Duodenal mucosa (tissue), 2 donors: Measurements from ENCODE around the gene MGLL.

ENCODE experiments used
- H3K27ac ChIP-seq: one replicate; pipeline ENCODE4 v1.7.0; 2013; ENCODE audit warnings: low read depth, low read length
- H3K27me3 ChIP-seq, 2 donors: one replicate each; pipeline ENCODE4 v1.7.0; 2013; ENCODE audit warnings: low read length in 2 of 2, control low read depth in 1 of 2; ENCODE audit not compliant: insufficient read depth in 2 of 2, control insufficient read depth in 1 of 2
- H3K36me3 ChIP-seq, 2 donors: one replicate each; pipeline ENCODE4 v1.7.0; 2013; ENCODE audit warnings: low read length in 2 of 2, control low read depth in 1 of 2; ENCODE audit not compliant: insufficient read depth in 2 of 2, control insufficient read depth in 1 of 2
- H3K4me1 ChIP-seq, 2 donors: one replicate each; pipeline ENCODE4 v1.7.0; 2013; ENCODE audit warnings: low read length in 2 of 2, control low read depth in 1 of 2; ENCODE audit not compliant: insufficient read depth in 2 of 2, control insufficient read depth in 1 of 2
- H3K4me3 ChIP-seq, 2 donors: one replicate each; pipeline ENCODE4 v1.7.0; 2013; ENCODE audit warnings: low read length in 2 of 2, low read depth in 1 of 2
- H3K9ac ChIP-seq, 2 donors: one replicate each; pipeline ENCODE4 v1.7.0; 2013; ENCODE audit warnings: low read length in 2 of 2, low read depth in 1 of 2
- H3K9me3 ChIP-seq, 2 donors: one replicate each; pipeline ENCODE4 v1.7.0; 2013; ENCODE audit warnings: low read length in 2 of 2, control low read depth in 1 of 2; ENCODE audit not compliant: control insufficient read depth in 1 of 2

The MGLL gene

DNA sequence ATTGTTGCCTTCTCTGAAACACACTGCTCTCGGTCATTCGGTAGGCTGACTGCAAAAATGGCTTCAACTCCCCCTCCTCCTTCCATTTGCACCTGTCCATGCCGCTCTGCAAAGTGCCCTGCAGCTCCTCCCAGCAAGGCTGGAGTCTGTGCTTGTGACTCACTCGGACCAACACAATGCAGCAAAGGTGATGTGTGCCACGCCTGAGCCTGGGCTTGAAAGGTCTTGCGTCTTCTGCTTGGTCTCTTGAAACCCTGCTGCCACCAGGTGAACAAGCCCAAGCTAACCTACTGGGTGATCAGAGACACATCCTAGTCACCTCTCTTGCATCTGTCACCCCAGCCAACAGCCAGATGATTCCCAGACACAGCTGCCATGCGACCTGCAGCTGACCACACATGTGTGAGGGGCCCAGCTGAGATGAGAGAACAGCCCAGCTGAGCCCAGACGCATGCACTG, 71.1 kb downstream of the MGLL start:
- H3K4me1 ChIP-seq = peaks cover 54 to 57% of the 10 kb centered on the region in 2 donors
- H3K27ac ChIP-seq = no peak overlapping the region
- no peaks in the 10 kb centered on the region for H3K9me3 ChIP-seq
- no peak overlapping the region for H3K9ac ChIP-seq
- H3K4me3 ChIP-seq = no peak overlapping the region
- no peaks in the 10 kb centered on the region for H3K36me3 ChIP-seq
- no peaks in the 10 kb centered on the region for H3K27me3 ChIP-seq

DNA sequence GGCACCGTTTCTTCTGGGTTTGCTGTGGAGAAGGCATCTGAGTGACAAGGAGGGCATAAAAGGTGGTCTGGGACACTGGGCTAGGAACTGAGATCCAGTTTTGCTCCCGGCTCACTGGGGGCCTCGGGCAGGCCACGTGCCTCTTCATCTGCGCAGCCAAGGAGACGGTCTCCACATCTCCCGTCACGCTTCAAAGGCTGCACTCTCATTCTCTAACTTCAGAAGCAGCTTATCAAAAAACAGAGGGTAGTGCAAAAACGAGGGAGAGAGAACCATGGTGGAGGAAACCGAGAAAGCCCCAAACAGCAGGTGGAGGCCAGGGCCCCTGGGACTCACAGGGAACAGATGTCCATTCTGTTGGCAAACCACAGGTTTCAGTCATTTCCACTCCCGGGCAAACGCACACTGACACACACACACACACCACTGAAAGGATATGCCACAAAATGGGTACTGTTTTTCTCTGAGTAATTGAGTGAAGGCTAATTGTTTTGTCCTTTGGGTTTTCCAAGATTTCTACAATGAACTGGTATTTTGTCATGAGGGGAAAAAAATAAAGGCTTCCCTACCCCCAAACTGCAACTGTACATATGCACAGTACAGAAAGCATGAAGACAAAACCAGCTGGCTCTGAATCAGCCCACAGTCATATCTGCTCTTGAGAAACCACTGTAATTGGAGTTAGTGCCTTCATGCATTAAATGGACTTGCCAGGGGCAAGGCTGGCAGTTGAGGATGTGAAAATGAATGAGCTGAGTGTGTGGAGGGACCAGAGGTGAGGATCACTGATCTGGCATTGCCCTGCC, 71.9 kb downstream of the MGLL start:
- Histone ChIP-seq H3K9ac (no peak overlapping the region), H3K36me3 (no peaks in the 10 kb centered on the region), H3K27ac (no peak overlapping the region), H3K27me3 (no peaks in the 10 kb centered on the region), H3K9me3 (no peaks in the 10 kb centered on the region), H3K4me1 (peaks cover 56 to 65% of the 10 kb centered on the region in 2 donors), H3K4me3 (no peak overlapping the region)

GRCh38 chr3:127749787-127750225, 72.5 kb downstream of the MGLL start:
- Histone ChIP-seq H3K27me3 (no peaks in the 10 kb centered on the region), H3K9me3 (no peaks in the 10 kb centered on the region), H3K4me3 (no peak overlapping the region), H3K9ac (no peak overlapping the region), H3K27ac (no peak overlapping the region), H3K36me3 (no peaks in the 10 kb centered on the region), H3K4me1 (peaks cover 53 to 66% of the 10 kb centered on the region in 2 donors)

DNA sequence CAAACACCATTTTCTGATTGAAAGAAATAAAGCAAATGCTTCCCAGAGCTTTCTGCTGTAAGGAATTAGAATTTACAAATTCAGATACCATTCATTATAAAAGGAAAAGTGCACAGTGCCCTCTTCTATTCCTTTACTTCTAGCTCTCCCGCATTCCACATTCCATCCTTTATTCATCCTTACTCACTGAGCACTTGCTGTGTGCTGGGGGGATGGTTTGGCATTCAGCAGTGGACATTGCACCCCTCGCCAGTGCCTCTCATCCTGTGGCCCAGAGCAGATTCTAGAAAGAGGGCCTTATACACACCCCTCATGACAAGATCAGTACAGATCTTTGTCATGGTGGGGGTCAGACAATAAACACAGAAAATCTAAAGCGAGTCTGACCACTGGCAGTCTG, 73.0 kb downstream of the MGLL start:
- H3K4me1 ChIP-seq = peaks cover 52 to 64% of the 10 kb centered on the region in 2 donors
- no peak overlapping the region for H3K4me3 ChIP-seq
- H3K36me3 ChIP-seq = no peaks in the 10 kb centered on the region
- H3K27ac ChIP-seq = no peak overlapping the region
- H3K27me3 ChIP-seq = no peaks in the 10 kb centered on the region
- H3K9me3 ChIP-seq = no peaks in the 10 kb centered on the region
- no peak overlapping the region for H3K9ac ChIP-seq

GRCh38 chr3:127748754-127749327, 73.5 kb downstream of the MGLL start:
- no peaks in the 10 kb centered on the region for H3K36me3 ChIP-seq
- no peaks in the 10 kb centered on the region for H3K27me3 ChIP-seq
- H3K27ac ChIP-seq = no peak overlapping the region
- no peak overlapping the region for H3K9ac ChIP-seq
- H3K4me1 ChIP-seq = peaks cover 47 to 58% of the 10 kb centered on the region in 2 donors
- H3K4me3 ChIP-seq = no peak overlapping the region
- no peaks in the 10 kb centered on the region for H3K9me3 ChIP-seq

DNA sequence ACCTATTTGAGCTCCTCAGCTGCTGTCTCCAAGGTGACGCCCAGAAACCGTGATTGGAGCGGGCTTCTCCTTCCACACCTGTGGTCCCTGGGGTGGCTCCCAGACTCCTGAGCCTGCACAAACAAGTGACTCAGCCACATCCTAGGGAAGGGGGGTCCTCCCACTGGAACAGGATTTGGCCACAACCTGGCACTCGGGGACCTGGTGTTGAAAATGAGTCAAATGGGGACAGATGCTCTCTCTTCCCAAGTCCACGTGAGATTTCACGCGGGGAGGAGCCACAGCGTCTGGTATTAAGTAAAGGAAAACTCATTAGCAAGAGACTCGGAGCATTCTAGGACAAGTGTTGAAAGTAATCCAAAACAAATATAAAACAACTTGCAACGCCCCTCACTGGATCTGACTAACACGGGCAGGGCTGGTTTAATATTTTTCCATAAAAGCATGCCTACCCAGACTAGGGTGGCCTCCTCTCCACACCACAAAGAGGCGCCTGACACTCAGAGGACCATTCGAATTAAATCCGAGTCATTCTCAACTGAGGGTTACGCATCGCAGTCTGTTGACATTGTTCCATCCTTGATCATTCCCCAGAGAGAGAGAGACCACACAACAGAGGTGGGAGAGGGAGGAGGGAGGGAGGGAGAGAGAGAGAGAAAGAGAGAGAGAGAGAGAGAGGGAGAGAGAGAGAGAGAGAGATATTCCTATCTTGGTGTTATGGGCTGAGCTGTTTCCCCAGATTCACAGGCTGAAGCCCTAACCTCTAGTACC, 74.4 kb downstream of the MGLL start:
- H3K4me1 ChIP-seq = peaks cover 44 to 56% of the 10 kb centered on the region in 2 donors
- no peak overlapping the region for H3K9ac ChIP-seq
- H3K27me3 ChIP-seq = no peaks in the 10 kb centered on the region
- no peaks in the 10 kb centered on the region for H3K9me3 ChIP-seq
- H3K27ac ChIP-seq = no peak overlapping the region
- no peaks in the 10 kb centered on the region for H3K36me3 ChIP-seq
- no peak overlapping the region for H3K4me3 ChIP-seq

GRCh38 chr3:127747066-127747465, 75.2 kb downstream of the MGLL start:
- no peak overlapping the region for H3K4me3 ChIP-seq
- H3K9ac ChIP-seq = no peak overlapping the region
- H3K27me3 ChIP-seq = no peaks in the 10 kb centered on the region
- no peaks in the 10 kb centered on the region for H3K9me3 ChIP-seq
- H3K36me3 ChIP-seq = no peaks in the 10 kb centered on the region
- H3K27ac ChIP-seq = peak overlapping the region; percentile 26
- H3K4me1 ChIP-seq = peaks cover 44 to 56% of the 10 kb centered on the region in 2 donors

GRCh38 chr3:127746400-127747057, 75.8 kb downstream of the MGLL start:
- Histone ChIP-seq H3K27me3 (no peaks in the 10 kb centered on the region), H3K4me3 (no peak overlapping the region), H3K36me3 (no peaks in the 10 kb centered on the region), H3K9me3 (no peaks in the 10 kb centered on the region), H3K27ac (no peak overlapping the region), H3K9ac (no peak overlapping the region), H3K4me1 (peaks cover 44 to 56% of the 10 kb centered on the region in 2 donors)

DNA sequence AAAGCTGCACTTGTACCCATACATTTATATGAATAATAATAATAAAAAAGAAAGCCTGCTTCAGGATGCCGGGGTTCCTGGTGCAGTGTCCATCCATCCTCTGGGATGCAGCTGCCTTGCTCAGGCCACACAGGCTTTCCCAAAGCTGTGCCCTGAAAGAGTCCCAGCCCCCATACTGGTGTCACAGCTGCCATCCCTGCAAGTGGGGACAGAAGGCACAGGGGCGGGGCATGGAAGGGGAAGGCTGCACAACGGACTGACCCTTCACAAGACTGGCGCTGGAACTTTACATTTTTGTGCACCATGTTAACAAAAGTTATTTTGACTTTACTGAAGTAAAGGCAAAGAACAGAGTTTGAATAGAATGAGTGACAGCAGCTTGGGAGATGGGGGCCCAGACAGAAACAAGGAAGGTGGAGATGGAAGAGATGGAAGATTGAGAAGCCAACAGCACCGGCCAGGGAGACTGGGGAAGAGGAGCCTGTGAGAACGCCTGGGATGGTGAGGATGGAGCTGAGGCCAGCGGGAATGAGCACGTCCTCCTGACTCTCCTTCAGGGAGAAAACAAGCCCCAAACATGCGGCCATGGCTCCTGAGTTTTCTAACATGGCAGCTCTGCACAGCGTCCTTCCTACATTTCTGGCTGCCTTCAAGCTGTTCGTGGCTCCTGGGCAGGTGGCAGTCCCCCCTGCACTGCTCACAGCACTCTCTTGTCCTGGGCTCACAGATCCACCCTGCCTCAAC, 76.5 kb downstream of the MGLL start:
- Histone ChIP-seq H3K36me3 (no peaks in the 10 kb centered on the region), H3K27me3 (no peaks in the 10 kb centered on the region), H3K27ac (no peak overlapping the region), H3K9me3 (no peaks in the 10 kb centered on the region), H3K9ac (no peak overlapping the region), H3K4me3 (no peak overlapping the region), H3K4me1 (peaks cover 38 to 49% of the 10 kb centered on the region in 2 donors)
